HepG2 (cell line): ENCODE measurements around the gene WNK4. TPM values are rescaled to one million over a fixed set of nuclear protein-coding genes. Genes with fewer than 3 reads are reported as not detected.
A peak's percentile ranks its signal among the peaks of the same experiment; 100 is the strongest.

Source experiments
- BHLHE40 ChIP-seq: IDR thresholded peaks from 2 replicates; pipeline ENCODE4 v1.6.1; 2011; ENCODE audit warnings: low read length, improper control_type of control experiment
- KAT2B ChIP-seq: fragments of 150-350 bp; IDR thresholded peaks from 2 replicates; pipeline ENCODE4 v1.6.1; 2014; ENCODE audit warnings: low read depth, low read length, borderline replicate concordance
- MAFK ChIP-seq, 2 experiments: IDR thresholded peaks in 1 of 2; conservative IDR thresholded peaks in 1 of 2; 2 replicates each; pipeline ENCODE4 v1.6.1; 2011; ENCODE audit warnings: improper control_type of control experiment in 2 of 2, low read length in 2 of 2
- NFKB2 ChIP-seq: sonication (generic); formaldehyde crosslinking; IDR thresholded peaks from 2 replicates; pipeline ENCODE4 v1.4.0; 2020; ENCODE audit warnings: missing genetic modification reagents, borderline replicate concordance
- SNAPC2 ChIP-seq: sonication (generic); formaldehyde crosslinking; IDR thresholded peaks from 2 replicates; pipeline ENCODE4 v1.8.1; 2022; ENCODE audit warnings: mild to moderate bottlenecking, missing genetic modification reagents
- TMF1 ChIP-seq: sonication (generic); formaldehyde crosslinking; IDR thresholded peaks from 2 replicates; pipeline ENCODE4 v1.8.1; 2022; ENCODE audit warnings: low read depth, missing genetic modification reagents
- XBP1 ChIP-seq: sonication (generic); formaldehyde crosslinking; IDR thresholded peaks from 2 replicates; pipeline ENCODE4 v1.5.0; 2020; ENCODE audit warnings: missing genetic modification reagents
- ZFP90 ChIP-seq: sonication (generic); formaldehyde crosslinking; IDR thresholded peaks from 2 replicates; pipeline ENCODE4 v1.8.0; 2022; ENCODE audit warnings: missing genetic modification reagents, mild to moderate bottlenecking, inconsistent platforms, borderline replicate concordance
- polyA plus RNA-seq, 8 experiments: library from polyadenylated mRNA; depleted of rRNA in 3 of 8; stranded (reverse) in 7 of 8; unstranded in 1 of 8; fragments of >200 nt; fragmentation: Illumina TruSeq in 4 of 8; extraction: Trizol in 4 of 8; gene quantifications; 2 replicates each; pipeline versions ENCODE4 v1.2.1 to v1.2.3, GENCODE V29; 2011 to 2016; ENCODE audit warnings: low read depth in 4 of 8, missing spikeins in 1 of 8, mixed read lengths in 1 of 8; ENCODE audit not compliant: insufficient read depth in 1 of 8
- total RNA-seq, 5 experiments: library from RNA; depleted of rRNA; stranded (reverse); fragments of >200 nt; fragmentation: Illumina TruSeq; extraction: Trizol; gene quantifications; 2 replicates each; pipeline ENCODE4 v1.2.3, GENCODE V29; 2016; ENCODE audit warnings: low read depth in 1 of 5
- TF ChIP-seq, protein P1 (sequence below): IDR thresholded peaks from 2 replicates; pipeline ENCODE4 v1.6.1; 2018; ENCODE audit warnings: missing genetic modification reagents, mild to moderate bottlenecking, missing compliant biosample characterization
- TF ChIP-seq, protein P2 (sequence below): sonication (generic); formaldehyde crosslinking; IDR thresholded peaks from 2 replicates; pipeline ENCODE4 v1.4.0; 2020; ENCODE audit warnings: mild to moderate bottlenecking, missing genetic modification reagents
- TF ChIP-seq, protein P3 (sequence below): sonication (generic); formaldehyde crosslinking; IDR thresholded peaks from 2 replicates; pipeline ENCODE4 v1.4.0; 2020; ENCODE audit warnings: mild to moderate bottlenecking, missing genetic modification reagents

Gene WNK4
- total and polyA plus RNA-seq, 2 of the 13 experiments (the other 11 are each of a cell fraction or from before 2014, with no cell fraction given), result 2.7 to 13.7 TPM

DNA sequence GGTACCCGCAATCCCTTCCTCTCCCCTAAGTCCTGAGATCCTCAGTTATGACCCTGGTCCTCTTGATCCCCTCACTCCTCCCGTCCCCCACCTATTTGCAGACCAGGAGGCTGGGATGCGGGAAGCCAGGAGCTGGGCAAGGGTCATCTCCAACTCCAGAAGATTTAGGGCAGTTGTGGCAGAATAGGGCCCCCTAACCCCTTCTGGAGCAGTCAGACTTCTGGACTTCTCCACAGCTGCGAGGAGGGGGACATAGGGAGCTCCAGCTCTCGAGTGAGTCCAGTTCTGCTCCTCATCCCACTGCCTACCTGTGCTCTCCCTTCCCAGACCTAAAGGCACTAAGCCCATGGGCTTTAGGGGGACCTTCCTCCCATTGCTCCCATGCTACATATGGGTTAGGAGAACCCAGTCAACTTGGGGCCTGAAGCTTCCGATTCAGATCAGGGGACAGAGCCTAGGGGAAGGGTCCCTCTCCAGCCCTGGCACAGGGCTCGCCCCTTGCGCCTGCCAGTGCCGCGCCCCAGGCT is 1.3 kb downstream of the WNK4 start (continued):
- TF ChIP-seq TMF1 (CRISPR knock-in tag) (no peak), XBP1 (CRISPR knock-in tag) (no peak), KAT2B (no peak), SNAPC2 (CRISPR knock-in tag) (no peak), BHLHE40 (no peak), ZFP90 (CRISPR knock-in tag) (0 out of 2 replicates have a peak, but pooled peaks have one; percentile 14), MAFK (conservative IDR thresholded peaks at IDR 0.05 in 1 of 2, IDR thresholded peaks at IDR 0.05 in 1 of 2; ENCODE audit: low read length in 2 of 2) (no peak), NFKB2 (CRISPR knock-in tag) (no peak)
- TF ChIP-seq, protein P1, sequence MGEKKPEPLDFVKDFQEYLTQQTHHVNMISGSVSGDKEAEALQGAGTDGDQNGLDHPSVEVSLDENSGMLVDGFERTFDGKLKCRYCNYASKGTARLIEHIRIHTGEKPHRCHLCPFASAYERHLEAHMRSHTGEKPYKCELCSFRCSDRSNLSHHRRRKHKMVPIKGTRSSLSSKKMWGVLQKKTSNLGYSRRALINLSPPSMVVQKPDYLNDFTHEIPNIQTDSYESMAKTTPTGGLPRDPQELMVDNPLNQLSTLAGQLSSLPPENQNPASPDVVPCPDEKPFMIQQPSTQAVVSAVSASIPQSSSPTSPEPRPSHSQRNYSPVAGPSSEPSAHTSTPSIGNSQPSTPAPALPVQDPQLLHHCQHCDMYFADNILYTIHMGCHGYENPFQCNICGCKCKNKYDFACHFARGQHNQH, result 0 out of 2 replicates have a peak, but pooled peaks have one; percentile 5
- TF ChIP-seq, protein P2, sequence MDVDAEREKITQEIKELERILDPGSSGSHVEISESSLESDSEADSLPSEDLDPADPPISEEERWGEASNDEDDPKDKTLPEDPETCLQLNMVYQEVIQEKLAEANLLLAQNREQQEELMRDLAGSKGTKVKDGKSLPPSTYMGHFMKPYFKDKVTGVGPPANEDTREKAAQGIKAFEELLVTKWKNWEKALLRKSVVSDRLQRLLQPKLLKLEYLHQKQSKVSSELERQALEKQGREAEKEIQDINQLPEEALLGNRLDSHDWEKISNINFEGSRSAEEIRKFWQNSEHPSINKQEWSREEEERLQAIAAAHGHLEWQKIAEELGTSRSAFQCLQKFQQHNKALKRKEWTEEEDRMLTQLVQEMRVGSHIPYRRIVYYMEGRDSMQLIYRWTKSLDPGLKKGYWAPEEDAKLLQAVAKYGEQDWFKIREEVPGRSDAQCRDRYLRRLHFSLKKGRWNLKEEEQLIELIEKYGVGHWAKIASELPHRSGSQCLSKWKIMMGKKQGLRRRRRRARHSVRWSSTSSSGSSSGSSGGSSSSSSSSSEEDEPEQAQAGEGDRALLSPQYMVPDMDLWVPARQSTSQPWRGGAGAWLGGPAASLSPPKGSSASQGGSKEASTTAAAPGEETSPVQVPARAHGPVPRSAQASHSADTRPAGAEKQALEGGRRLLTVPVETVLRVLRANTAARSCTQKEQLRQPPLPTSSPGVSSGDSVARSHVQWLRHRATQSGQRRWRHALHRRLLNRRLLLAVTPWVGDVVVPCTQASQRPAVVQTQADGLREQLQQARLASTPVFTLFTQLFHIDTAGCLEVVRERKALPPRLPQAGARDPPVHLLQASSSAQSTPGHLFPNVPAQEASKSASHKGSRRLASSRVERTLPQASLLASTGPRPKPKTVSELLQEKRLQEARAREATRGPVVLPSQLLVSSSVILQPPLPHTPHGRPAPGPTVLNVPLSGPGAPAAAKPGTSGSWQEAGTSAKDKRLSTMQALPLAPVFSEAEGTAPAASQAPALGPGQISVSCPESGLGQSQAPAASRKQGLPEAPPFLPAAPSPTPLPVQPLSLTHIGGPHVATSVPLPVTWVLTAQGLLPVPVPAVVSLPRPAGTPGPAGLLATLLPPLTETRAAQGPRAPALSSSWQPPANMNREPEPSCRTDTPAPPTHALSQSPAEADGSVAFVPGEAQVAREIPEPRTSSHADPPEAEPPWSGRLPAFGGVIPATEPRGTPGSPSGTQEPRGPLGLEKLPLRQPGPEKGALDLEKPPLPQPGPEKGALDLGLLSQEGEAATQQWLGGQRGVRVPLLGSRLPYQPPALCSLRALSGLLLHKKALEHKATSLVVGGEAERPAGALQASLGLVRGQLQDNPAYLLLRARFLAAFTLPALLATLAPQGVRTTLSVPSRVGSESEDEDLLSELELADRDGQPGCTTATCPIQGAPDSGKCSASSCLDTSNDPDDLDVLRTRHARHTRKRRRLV (CRISPR knock-in tag), result no peak
- TF ChIP-seq, protein P3, sequence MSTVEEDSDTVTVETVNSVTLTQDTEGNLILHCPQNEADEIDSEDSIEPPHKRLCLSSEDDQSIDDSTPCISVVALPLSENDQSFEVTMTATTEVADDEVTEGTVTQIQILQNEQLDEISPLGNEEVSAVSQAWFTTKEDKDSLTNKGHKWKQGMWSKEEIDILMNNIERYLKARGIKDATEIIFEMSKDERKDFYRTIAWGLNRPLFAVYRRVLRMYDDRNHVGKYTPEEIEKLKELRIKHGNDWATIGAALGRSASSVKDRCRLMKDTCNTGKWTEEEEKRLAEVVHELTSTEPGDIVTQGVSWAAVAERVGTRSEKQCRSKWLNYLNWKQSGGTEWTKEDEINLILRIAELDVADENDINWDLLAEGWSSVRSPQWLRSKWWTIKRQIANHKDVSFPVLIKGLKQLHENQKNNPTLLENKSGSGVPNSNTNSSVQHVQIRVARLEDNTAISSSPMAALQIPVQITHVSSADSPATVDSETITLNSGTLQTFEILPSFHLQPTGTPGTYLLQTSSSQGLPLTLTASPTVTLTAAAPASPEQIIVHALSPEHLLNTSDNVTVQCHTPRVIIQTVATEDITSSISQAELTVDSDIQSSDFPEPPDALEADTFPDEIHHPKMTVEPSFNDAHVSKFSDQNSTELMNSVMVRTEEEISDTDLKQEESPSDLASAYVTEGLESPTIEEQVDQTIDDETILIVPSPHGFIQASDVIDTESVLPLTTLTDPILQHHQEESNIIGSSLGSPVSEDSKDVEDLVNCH (CRISPR knock-in tag), result no peak
